Epithelial cell of esophagus (primary cell): ENCODE measurements around the gene AMFR.

Experiments
- DNase-seq: peaks from one replicate; pipeline ENCODE4 v3.0.0; 2010; ENCODE audit warnings: low read depth
- H3K4me3 ChIP-seq: 2 replicates; pipeline ENCODE4 v1.5.1; 2011; ENCODE audit warnings: mild to moderate bottlenecking, low read length, control low read depth
- CTCF ChIP-seq: IDR thresholded peaks from 2 replicates; pipeline ENCODE4 v1.5.1; 2011; ENCODE audit warnings: low read depth, mild to moderate bottlenecking, low read length, control low read depth, inconsistent platforms; ENCODE audit not compliant: insufficient read depth; ENCODE audit errors: missing control alignments

Gene AMFR

DNA sequence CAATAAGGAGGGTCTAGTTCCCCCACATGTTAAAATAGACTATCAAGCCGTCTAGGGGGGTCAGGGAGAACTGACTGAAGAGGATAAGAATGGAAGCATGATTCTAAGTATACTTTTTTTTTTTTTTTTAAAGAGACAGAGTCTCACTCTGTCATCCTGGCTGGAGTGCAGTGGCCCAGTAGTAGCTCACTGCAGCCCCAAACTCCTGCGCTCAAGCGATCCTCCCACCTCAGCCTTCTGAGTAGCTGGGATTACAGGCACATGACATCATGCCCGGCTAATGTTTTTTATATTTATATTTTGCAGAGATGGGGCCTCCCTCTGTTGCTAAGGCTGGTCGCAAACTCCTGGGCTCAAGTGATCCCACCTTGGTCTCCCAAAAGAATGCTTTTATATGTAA lies 14.2 kb downstream of the AMFR start:
- no peak for DNase-seq
- H3K4me3 ChIP-seq = no peak overlapping the region
- no peak for TF ChIP-seq CTCF

DNA sequence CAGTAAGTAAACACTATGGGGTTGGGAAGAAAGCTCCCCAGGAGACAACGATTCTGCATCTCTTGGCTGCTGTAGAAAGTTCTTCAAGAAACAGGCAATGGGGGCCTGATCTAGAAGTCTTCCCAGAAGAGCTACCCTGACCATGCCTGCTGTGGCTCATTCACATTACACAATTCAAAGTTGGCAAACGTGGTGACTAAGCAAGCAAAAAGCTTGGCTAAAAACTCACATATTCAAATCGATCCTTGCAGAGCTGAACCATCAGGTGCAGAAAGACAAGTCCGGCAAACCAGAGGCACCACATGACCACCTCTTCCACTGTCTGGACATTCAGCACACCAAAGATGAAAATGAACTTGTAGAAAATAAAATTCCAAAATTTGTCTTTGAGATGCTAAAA lies 16.1 kb downstream of the AMFR start:
- H3K4me3 ChIP-seq = no peak overlapping the region
- peak; percentile 91 for DNase-seq
- TF ChIP-seq CTCF = no peak

DNA sequence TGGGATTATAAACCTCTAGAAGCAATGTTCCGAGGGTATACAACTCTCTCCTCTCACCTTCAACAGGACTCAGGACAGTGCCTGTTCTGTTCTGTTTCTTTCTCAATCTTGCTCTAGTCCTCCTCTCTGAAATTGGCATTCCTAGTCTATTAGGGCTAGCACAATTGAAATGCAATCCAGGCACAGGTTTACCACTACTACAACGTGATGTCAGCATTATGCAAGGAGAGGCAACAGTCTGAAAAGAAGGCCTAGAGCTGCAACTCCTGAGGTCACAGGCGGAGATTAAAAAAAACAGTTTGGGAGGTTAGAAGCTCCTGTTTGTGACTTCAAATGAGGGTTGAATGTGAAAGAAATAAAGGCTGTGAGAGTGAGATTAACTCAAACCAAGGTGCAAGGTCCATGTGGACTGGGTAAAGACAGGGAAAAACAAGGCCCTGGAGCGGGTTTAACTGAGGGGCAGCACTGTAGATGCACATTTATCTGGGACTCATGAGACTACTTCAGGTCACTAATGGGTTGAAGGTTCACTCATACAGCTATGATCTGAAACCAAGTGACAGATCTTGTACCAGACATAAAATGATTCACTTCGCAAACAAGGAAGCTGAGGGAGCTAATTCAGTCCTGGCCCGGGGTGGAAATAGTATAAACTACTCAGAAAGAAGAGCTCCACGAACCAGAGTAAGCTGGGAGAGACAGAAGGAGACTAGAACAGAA lies 16.8 kb downstream of the AMFR start:
- DNase-seq = peak; percentile 60
- H3K4me3 ChIP-seq = no peak overlapping the region
- TF ChIP-seq CTCF = no peak

DNA sequence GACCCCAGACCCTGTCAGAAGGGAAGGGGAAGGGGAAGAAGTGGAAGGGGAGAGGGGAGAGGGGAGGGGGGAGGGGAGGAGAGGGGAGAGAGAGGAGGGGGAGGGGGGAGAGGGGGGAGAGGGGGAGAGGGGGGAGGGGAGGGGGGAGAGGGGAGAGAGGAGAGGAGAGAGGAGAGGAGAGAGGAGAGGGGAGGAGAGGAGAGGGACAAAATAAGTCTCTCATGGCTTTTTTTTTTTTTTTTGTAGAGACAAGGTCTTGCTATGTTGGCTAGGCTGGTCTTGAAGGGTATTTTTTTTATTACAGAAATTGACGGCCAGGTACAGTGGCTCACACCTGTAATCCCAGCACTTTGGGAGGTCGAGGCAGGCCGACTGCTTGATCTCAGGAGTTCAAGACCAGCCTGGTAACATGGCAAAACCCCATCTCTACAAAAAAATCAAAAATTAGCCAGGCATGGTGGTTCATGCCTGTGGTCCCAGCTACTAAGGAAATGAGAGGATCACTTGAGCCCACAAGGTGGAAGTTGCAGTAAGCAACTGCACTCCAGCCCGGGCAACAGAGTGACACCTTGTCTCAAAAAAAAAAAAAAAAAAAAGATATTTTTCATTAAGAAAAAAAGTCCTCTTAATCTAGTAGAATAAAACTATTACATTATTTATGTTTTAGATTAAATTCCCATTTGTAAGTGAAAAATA lies 19.2 kb downstream of the AMFR start:
- H3K4me3 ChIP-seq = no peak overlapping the region
- no peak for DNase-seq
- TF ChIP-seq CTCF = no peak

GRCh38 chr16:56401482-56401881 lies 23.9 kb downstream of the AMFR start:
- peak; percentile 38 for DNase-seq
- no peak overlapping the region for H3K4me3 ChIP-seq
- TF ChIP-seq CTCF = peak; percentile 41

GRCh38 chr16:56400458-56400857 lies 24.9 kb downstream of the AMFR start:
- DNase-seq = no peak
- no peak for TF ChIP-seq CTCF
- no peak overlapping the region for H3K4me3 ChIP-seq
